ENCODE results near the gene FARSA. TPM values are rescaled to one million over a fixed set of nuclear protein-coding genes. Genes with fewer than 3 reads are reported as not detected.
A peak's percentile ranks its signal among the peaks of the same experiment; 100 is the strongest.

The FARSA gene
- polyA plus RNA-seq, 1 donor (not counting 4 experiments of a cell fraction or from before 2014, with no cell fraction given), result 30.9 TPM

DNA sequence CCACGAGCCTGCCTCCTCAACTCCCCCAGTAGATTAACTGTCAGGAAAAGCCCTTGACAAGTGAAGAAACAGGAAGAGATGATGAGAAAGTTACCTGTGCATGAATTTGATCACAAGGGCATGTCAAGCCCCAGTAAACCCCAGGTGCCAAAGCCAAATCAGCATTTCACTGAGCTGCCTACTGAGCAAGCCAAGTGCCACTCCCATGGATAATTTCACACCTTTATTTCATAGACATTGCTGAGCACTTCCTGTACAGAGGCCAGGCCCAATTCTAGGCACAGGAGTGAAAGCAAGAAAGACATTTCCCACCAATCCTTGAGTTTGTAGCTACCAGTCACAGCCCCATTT lies 21.1 kb upstream of the FARSA start:
- H3K9ac ChIP-seq (ENCODE audit: control insufficient read depth, extremely low read depth, insufficient read depth, low read length), result peak overlapping the region; percentile 1
- peaks cover 2% of the 10 kb centered on the region for H3K9me1 ChIP-seq (ENCODE audit: control insufficient read depth, extremely low read depth, insufficient read depth, low read length)
- peaks cover 23 to 29% of the 10 kb centered on the region in 2 experiments for H3K36me3 ChIP-seq (ENCODE audit: control insufficient read depth in 2 of 2, extremely low read depth in 1 of 2, insufficient read depth in 2 of 2, low read length in 2 of 2)
- H3K27me3 ChIP-seq (ENCODE audit: control insufficient read depth, extremely low read depth, insufficient read depth, low read length), result no peaks in the 10 kb centered on the region
- no peak overlapping the region for H3K4me3 ChIP-seq (ENCODE audit: control insufficient read depth in 2 of 3, extremely low read depth in 1 of 3, insufficient read depth in 2 of 3, low read depth in 1 of 3, low read length in 3 of 3)
- FAIRE-seq, result peak; percentile 86
- DNase-seq (ENCODE audit: low read depth, low spot score), result no peak
- H3K27ac ChIP-seq (ENCODE audit: control insufficient read depth, insufficient read depth, low read length), result peak overlapping the region; percentile 35
- peaks cover 26% of the 10 kb centered on the region for H3K4me1 ChIP-seq (ENCODE audit: control insufficient read depth, extremely low read depth, insufficient read depth, low read length)
- peaks cover 40% of the 10 kb centered on the region for H3K79me2 ChIP-seq (ENCODE audit: control insufficient read depth, insufficient read depth, low read length)
- H2AFZ ChIP-seq (ENCODE audit: control insufficient read depth, low read length), result no peak overlapping the region
- no peaks in the 10 kb centered on the region for H3K9me3 ChIP-seq (ENCODE audit: control insufficient read depth, low read depth, low read length)
- no peaks in the 10 kb centered on the region for H4K20me1 ChIP-seq (ENCODE audit: control insufficient read depth, extremely low read depth, insufficient read depth, low read length)
- dilution Hi-C loops (cut with MboI; ENCODE audit: extremely low pct_ligation_motif_present, low sequenced_read_pairs), result no loop called here
- H3K4me2 ChIP-seq (ENCODE audit: control insufficient read depth, extremely low read depth, insufficient read depth, low read depth, low read length), result peak overlapping the region; percentile 74
- TF ChIP-seq EZH2 (IDR thresholded peaks at IDR 0.05; ENCODE audit: low read length), result no peak
- TF ChIP-seq, protein P1, sequence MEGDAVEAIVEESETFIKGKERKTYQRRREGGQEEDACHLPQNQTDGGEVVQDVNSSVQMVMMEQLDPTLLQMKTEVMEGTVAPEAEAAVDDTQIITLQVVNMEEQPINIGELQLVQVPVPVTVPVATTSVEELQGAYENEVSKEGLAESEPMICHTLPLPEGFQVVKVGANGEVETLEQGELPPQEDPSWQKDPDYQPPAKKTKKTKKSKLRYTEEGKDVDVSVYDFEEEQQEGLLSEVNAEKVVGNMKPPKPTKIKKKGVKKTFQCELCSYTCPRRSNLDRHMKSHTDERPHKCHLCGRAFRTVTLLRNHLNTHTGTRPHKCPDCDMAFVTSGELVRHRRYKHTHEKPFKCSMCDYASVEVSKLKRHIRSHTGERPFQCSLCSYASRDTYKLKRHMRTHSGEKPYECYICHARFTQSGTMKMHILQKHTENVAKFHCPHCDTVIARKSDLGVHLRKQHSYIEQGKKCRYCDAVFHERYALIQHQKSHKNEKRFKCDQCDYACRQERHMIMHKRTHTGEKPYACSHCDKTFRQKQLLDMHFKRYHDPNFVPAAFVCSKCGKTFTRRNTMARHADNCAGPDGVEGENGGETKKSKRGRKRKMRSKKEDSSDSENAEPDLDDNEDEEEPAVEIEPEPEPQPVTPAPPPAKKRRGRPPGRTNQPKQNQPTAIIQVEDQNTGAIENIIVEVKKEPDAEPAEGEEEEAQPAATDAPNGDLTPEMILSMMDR (optimal IDR thresholded peaks at IDR 0.05 in 1 of 3, IDR thresholded peaks at IDR 0.05 in 1 of 3, conservative IDR thresholded peaks at IDR 0.05 in 1 of 3; ENCODE audit: extremely low read depth in 1 of 3, insufficient read depth in 2 of 3, low read length in 3 of 3), result no peak

DNA sequence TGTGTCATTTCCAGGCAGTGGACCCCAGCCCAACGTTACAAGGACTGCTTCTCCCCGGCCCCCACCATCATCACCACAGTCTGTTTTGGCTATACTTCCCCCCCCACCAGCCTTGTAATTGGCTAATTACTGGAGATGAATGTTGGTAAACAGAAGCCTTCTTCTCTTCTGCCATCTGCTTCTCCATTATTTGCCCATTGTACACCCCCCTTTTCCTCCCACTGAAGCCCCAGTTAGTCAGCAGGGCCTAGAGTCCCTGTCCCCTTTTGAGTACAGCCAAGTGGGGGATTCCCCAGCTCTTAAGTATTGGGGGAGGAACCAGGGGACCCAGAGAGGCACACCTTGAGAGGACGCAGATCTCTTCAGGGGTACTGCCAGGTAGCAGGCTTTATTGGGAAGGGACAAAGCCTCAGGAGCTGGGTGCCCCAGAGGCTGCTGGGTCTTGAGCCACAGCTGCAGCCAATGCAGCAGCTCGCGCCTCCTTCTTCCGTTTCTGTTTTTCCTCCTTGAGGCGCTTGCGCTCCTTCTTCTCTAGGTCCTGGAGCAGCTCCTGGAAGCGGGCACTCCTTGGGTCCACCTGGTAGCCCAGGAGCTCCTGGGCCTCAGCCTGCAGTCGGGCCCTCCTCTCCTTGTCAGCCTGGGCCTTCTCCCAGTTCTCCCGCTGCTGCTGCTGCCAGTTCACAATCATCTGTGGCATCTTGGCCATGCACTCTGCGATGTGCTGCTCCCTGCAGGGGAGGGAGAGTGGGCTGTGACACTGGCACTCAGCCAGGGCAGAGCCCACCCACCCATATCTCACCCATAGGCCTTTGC lies 20.5 kb upstream of the FARSA start:
- Histone ChIP-seq H3K4me2 (ENCODE audit: control insufficient read depth, extremely low read depth, insufficient read depth, low read depth, low read length) (peak overlapping the region; percentile 74), H3K79me2 (ENCODE audit: control insufficient read depth, insufficient read depth, low read length) (peaks cover 44% of the 10 kb centered on the region)

More for the DNA sequence above, 20.5 kb upstream of the FARSA start:
- dilution Hi-C loops (cut with MboI; ENCODE audit: extremely low pct_ligation_motif_present, low sequenced_read_pairs), result no loop called here
- Histone ChIP-seq H3K4me1 (ENCODE audit: control insufficient read depth, extremely low read depth, insufficient read depth, low read length) (peaks cover 26% of the 10 kb centered on the region), H3K4me3 (ENCODE audit: control insufficient read depth in 2 of 3, extremely low read depth in 1 of 3, insufficient read depth in 2 of 3, low read depth in 1 of 3, low read length in 3 of 3) (no peak overlapping the region), H3K27me3 (ENCODE audit: control insufficient read depth, extremely low read depth, insufficient read depth, low read length) (no peaks in the 10 kb centered on the region), H3K36me3 (ENCODE audit: control insufficient read depth in 2 of 2, extremely low read depth in 1 of 2, insufficient read depth in 2 of 2, low read length in 2 of 2) (peaks cover 29 to 35% of the 10 kb centered on the region in 2 experiments), H3K9ac (ENCODE audit: control insufficient read depth, extremely low read depth, insufficient read depth, low read length) (peak overlapping the region; percentile 1), H3K27ac (ENCODE audit: control insufficient read depth, insufficient read depth, low read length) (peak overlapping the region; percentile 35), H4K20me1 (ENCODE audit: control insufficient read depth, extremely low read depth, insufficient read depth, low read length) (no peaks in the 10 kb centered on the region), H3K9me3 (ENCODE audit: control insufficient read depth, low read depth, low read length) (no peaks in the 10 kb centered on the region), H2AFZ (ENCODE audit: control insufficient read depth, low read length) (no peak overlapping the region), H3K9me1 (ENCODE audit: control insufficient read depth, extremely low read depth, insufficient read depth, low read length) (peaks cover 2% of the 10 kb centered on the region)
- TF ChIP-seq, protein P1 (optimal IDR thresholded peaks at IDR 0.05 in 1 of 3, IDR thresholded peaks at IDR 0.05 in 1 of 3, conservative IDR thresholded peaks at IDR 0.05 in 1 of 3; ENCODE audit: extremely low read depth in 1 of 3, insufficient read depth in 2 of 3, low read length in 3 of 3), result no peak
- TF ChIP-seq EZH2 (IDR thresholded peaks at IDR 0.05; ENCODE audit: low read length), result no peak
- DNase-seq (ENCODE audit: low read depth, low spot score) (no peak), FAIRE-seq (no peak)
